Stimulated activated CD8-positive, alpha-beta memory T cell treated with anti-CD3 and anti-CD28 coated beads, Interleukin-2, amount 100 ng/mL, for 48 hours (primary cell): ENCODE results near the gene RPS27L.

ENCODE experiments used
- DNase-seq, 2 donors: peaks; one replicate each; pipeline ENCODE4 v3.0.0-alpha.2; 2020; ENCODE audit warnings: low read depth in 2 of 2

RPS27L gene

GRCh38 chr15:63157118-63157843, at the start of gene RPS27L:
TSS of gene RPS27L (minus strand) at chr15:63157477. CDS start at chr15:63157405, 72 bp downstream.
- peak; percentile 78 to 85 for DNase-seq

- DNase-seq: no peak
Observed at GRCh38 chr15:63206079-63206478, 48.8 kb upstream of the RPS27L start.

GRCh38 chr15:63203451-63204090, 46.3 kb upstream of the RPS27L start:
- DNase-seq: no peak

GRCh38 chr15:63202861-63203260, 45.6 kb upstream of the RPS27L start:
- DNase-seq: no peak

GRCh38 chr15:63200464-63201249, 43.4 kb upstream of the RPS27L start:
- DNase-seq: no peak

GRCh38 chr15:63198371-63199250, 41.3 kb upstream of the RPS27L start:
- no peak for DNase-seq

- no peak for DNase-seq
Observed at GRCh38 chr15:63197626-63198025, 40.3 kb upstream of the RPS27L start.

- no peak for DNase-seq
Observed at GRCh38 chr15:63196842-63197241, 39.6 kb upstream of the RPS27L start.

GRCh38 chr15:63195569-63196015, 38.3 kb upstream of the RPS27L start:
- no peak for DNase-seq

GRCh38 chr15:63194880-63195568, 37.7 kb upstream of the RPS27L start:
- DNase-seq: no peak

- no peak for DNase-seq
Observed at GRCh38 chr15:63194302-63194701, 37.0 kb upstream of the RPS27L start.

- DNase-seq: no peak
Observed at GRCh38 chr15:63192619-63193206, 35.4 kb upstream of the RPS27L start.

GRCh38 chr15:63191895-63192618, 34.8 kb upstream of the RPS27L start:
- DNase-seq: peak in 1 of 2 donors; percentile 27

GRCh38 chr15:63190769-63191649, 33.7 kb upstream of the RPS27L start:
- DNase-seq: no peak

GRCh38 chr15:63189941-63190768, 32.9 kb upstream of the RPS27L start:
- DNase-seq: no peak

GRCh38 chr15:63188926-63189871, 31.9 kb upstream of the RPS27L start, which contains the start of gene RAB8B:
TSS of gene RAB8B (plus strand) at chr15:63189606. CDS start at chr15:63189625, 19 bp downstream.
- DNase-seq: peak; percentile 99 to 100
